GM19351 (cell line): ENCODE data around the gene WWC2.
"Not testable (repeated sequence)": the region's sequence is repeated elsewhere in the genome, so short reads cannot be mapped to it uniquely, and the experiment has no call there.

Source experiments
- ATAC-seq: cut with Tn5 transposase; IDR thresholded peaks from one replicate; pipeline ENCODE4 v1.9.1; 2021; ENCODE audit warnings: mild to moderate bottlenecking, moderate library complexity; ENCODE audit not compliant: unreplicated experiment

The WWC2 gene

GRCh38 chr4:183100298-183100599 is 1.2 kb downstream of the WWC2 start:
- ATAC-seq: no peak

DNA sequence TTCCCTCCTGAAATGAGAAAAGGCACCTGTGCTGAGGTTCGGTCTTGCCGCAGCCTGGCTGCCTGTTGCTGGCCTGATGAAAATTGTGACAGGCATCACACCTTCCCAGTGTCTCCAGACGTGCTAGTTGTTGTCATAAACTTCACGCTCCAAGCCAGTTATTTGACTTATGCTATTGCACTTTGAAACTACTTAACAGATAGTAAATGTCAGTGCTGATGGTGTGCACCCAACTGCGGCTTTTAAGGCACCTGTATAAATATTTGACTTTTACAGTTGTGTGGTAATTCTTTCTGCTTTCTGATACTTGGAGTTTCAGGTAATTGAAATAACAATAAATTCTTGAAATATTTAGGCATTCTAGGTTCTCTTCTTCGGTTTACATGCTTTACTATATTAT is 1.8 kb downstream of the WWC2 start:
- no peak for ATAC-seq

GRCh38 chr4:183101956-183102480 is 3.0 kb downstream of the WWC2 start:
- ATAC-seq: no peak

DNA sequence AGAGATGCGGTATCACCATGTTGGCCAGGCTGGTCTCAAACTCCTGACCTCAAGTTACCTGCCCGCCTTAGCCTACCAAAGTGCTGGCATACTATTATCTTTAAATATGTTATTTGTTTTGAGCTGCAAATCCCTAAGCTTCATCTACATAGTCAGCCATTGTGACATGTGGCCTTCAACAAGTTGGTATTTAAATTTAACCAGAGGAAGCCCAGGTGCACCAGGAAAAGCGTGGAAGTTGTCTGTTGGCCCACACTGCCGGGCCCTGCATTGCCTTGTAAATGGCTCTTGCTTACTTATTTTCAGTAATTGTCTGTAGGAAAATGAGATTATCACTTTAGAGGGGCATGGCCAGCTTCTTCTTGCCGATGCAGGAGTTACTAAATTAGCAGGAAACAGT is 6.0 kb downstream of the WWC2 start:
- no peak for ATAC-seq

GRCh38 chr4:183106839-183107238 is 7.8 kb downstream of the WWC2 start:
- ATAC-seq: no peak

GRCh38 chr4:183107891-183108459 is 8.9 kb downstream of the WWC2 start:
- ATAC-seq: no peak

DNA sequence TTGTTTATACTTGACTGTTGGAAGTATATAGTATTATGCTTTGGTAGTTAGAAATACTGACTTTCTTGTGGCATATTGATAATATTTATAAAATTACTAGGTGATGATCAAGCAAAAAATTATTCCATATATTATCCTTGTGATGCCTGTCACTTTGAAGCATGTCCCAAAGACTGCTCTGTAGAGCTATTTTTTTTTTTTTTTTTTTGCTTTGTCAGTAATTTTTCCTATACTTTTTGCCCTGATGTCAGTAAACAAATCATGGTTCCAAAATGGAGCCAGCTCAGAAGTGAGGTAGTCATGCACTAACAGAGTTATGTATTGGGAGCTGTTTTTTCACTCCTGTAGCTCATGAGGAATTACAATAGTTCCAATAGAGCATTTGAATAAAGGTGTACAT is 11.2 kb downstream of the WWC2 start:
- no peak for ATAC-seq

DNA sequence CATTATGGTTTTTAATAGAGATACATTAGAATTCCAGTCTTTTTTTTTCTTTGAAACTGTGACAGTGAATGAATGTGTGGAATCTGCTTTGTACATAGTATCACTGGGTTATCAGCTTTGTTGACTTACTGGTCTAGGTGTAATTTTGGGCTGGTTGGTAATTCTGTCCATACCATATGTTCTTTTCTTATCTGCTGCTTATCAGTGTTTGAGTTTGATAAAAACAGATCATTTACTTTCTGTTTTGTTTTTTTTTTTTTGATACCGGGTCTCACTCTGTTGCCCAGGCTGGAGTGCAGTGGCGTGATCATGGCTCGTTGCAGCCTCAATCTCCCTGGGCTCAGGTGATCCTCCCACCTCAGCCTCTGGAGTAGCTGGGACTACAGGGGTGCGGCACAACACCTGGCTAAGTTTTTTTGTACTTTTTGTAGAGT is 12.4 kb downstream of the WWC2 start:
- no peak for ATAC-seq

DNA sequence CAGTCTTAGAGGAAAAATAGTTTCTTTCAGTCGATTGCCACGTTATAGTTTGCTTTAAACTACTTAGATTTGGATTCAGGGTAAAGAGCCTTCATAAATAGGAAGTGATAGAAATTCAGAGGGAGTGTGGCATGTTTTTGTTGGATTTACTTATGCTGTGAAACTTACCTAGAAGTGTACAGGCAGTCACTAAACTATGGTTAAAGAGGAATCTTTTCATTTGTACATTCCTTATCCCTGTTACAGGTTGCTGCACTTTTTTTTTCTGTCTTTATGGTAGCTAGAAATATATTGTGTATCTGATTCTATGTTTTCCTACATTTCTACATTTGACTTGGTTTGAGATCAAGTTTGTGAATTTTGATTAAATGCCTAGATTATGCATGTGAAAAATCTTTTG is 19.1 kb downstream of the WWC2 start:
- ATAC-seq: no peak

DNA sequence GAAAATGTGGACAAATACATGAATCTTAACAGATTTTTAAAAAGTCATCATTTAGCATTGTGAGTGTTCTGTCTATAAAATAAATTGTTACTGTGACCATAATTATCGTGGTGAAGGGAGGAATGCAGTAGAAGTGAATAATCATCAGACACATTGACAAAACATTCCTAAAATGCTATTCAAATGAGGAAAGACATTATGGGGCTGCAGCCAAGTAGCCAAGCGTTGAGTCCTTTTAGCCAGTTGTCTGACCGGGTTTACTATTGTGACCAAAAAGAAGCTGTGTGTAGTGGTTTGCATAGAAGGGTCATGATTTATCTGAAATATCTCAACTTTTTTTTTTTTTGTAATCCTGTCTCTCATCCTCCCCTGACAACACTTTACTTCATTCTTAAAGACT is 19.5 kb downstream of the WWC2 start:
- no peak for ATAC-seq

- ATAC-seq: not testable (repeated sequence)
These were observed 22.6 kb downstream of the WWC2 start for GRCh38 chr4:183121660-183122059.

DNA sequence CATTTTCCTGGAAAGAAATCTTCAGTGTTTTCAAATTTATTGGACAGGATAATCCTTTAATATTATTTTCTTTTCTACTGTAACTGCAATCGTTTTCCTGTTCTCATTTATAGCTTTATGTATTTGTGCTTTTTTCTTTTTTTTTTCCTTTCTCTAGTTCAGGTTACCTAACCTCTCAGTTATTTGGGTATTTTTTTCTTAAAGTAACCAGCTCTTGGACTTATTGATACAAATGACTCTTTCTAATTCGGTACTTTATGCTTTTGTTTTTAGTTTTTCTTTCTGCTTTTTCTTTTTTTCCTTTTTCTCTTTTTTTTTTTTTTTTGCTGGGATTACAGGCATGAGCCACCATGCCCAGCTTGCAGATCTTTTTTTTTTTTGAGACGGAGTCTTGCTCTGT is 25.2 kb downstream of the WWC2 start:
- ATAC-seq: no peak

GRCh38 chr4:183124865-183125264 is 25.8 kb downstream of the WWC2 start:
- ATAC-seq: no peak

DNA sequence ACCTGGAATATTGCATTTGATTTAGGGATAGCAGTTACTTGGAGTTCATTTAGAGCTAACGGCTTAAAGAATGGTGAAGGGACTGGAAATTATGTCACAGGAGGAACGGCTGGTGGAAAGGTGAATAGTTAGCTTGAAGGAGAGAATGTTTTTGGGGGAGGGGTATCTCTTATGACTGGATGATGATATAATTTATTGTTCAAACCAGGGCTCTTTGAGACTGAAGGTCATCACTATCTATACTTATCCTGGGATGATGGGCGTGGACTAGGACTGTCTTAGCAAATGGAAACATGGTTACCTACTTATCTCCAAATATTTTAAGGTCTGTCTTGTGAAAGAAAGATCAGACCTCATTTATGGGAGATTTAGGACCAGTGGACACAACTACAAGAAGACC is 30.1 kb downstream of the WWC2 start:
- ATAC-seq: no peak

DNA sequence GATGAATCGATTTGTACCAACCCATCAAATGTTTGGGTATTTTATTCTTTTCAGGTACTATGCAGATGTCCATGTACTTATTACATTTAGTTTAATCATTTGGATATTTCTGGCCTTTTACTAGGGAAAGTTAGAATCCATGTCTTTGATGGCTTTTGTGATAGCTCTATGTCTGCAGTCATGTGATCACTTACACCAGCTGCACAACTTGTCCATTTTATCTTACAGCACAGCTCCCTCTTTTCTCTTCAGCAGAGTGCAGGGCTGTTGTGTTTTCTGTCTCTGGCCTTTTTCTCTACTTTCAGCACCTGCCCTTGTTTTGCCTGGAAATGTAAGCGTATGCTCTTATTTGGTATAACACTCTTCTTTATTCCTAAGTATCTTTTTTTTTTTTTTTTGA is 30.6 kb downstream of the WWC2 start:
- ATAC-seq: no peak

- ATAC-seq: no peak
These were observed 31.5 kb downstream of the WWC2 start for GRCh38 chr4:183130328-183131155.

- ATAC-seq: no peak
These were observed 33.0 kb downstream of the WWC2 start for GRCh38 chr4:183132081-183132480.

DNA sequence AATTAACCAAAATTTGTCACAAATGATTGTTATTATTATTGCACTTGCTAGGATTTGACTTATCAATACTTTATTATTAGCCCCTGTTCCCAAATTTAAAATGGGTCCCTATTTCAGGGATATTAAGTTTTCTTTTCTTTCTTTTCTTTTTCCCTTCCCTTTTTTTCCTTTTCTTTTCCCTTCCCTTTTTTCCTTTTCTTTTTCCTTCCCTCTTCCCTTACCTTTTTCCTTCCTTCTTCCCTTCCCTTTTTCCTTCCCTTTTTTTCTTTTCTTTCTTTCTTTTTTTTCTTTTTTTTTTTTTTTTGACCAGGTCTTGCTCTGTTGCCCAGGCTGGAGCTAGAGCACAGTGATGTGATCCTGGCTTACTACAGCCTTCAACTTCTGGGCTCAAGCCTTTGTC is 33.8 kb downstream of the WWC2 start:
- no peak for ATAC-seq

DNA sequence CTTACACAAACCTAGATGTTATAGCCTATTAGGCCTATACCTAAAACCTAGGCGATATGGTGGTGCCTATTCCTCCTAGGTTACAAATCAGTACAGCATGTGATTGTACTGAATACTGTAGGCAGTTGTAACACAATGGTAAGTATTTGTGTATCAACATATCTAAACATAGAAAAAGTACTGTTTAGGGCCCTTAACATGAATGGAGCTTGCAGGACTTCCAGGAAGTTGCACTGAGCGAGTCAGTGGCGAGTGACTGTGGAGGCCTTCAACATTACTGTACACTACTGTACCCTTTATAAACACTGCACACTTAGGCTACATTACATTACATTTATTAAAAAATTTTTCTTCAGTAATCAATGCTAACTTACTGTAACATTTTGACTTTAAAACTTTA is 37.8 kb downstream of the WWC2 start:
- ATAC-seq: no peak

GRCh38 chr4:183139058-183139750 is 40.1 kb downstream of the WWC2 start:
- no peak for ATAC-seq

DNA sequence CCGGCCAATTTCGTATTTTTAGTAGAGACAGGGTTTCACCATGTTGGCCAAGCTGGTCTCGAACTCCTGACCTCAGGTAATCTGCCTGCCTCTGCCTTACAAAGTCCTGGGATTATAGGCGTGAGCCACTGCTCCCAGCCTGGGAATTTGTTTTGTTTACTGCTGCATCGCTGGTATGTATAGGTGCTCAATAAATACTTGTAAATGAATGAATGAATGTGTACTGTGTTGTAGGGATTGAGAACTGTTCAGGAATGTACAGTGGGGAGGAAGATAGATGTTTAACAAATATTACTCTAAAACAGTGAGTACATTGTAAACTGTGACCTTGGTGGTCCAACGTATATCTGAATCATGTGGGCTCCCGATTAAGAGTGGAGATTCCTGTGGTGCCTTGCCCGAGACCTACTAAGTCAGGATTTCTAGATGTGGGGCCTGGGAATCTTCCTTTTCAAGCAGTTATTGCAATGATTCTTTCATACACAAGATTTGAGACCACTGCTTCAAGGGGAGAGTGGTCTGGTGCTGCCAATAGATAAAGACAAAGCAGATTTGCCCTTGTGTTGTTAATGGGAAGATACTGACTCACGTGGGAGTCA is 41.0 kb downstream of the WWC2 start:
- ATAC-seq: no peak

DNA sequence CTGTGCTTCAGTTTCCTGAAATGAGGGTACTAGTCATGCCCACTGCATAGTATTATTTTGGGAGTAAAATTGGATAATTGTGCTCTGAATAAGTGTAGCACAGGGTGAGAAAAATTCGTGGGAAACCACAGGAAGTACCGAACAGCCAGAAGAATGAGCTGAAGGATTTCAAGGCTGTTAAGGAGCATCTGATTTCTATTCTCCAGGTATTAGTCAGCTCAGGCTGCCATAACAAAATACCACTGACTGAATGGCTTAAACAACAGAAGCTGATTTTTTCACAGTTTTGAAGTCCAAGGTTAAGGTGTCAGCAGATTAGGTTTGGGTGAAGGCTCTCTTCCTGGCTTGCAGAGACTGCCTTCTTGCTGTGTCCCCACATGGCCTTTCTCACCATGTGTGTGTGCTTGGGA is 41.9 kb downstream of the WWC2 start:
- ATAC-seq: no peak
